H9 (cell line): ENCODE results near the gene NR4A2. TPM values are rescaled to one million over a fixed set of nuclear protein-coding genes. Genes with fewer than 3 reads are reported as not detected.

Experiments
- DNase-seq: peaks from one replicate; pipeline ENCODE4 v3.0.0-alpha.2; 2017
- H2AFZ ChIP-seq: one replicate; pipeline ENCODE4 v1.6.1; 2013; ENCODE audit warnings: mild to moderate bottlenecking, low read length, control low read depth, moderate library complexity
- H2AK5ac ChIP-seq: 2 replicates; pipeline ENCODE4 v1.6.1; 2013; ENCODE audit warnings: low read length, control low read depth, mixed read lengths; ENCODE audit not compliant: insufficient read length
- H2BK120ac ChIP-seq: one replicate; pipeline ENCODE4 v1.6.1; 2013; ENCODE audit warnings: low read depth, mild to moderate bottlenecking, low read length, control low read depth, inconsistent platforms; ENCODE audit not compliant: poor library complexity, severe bottlenecking
- H2BK12ac ChIP-seq: 2 replicates; pipeline ENCODE4 v1.6.1; 2013; ENCODE audit warnings: low read length, control low read depth, mixed read lengths, low read depth; ENCODE audit not compliant: insufficient read length
- H2BK15ac ChIP-seq: 2 replicates; pipeline ENCODE4 v1.6.1; 2013; ENCODE audit warnings: low read depth, low read length, control low read depth
- H2BK20ac ChIP-seq: one replicate; pipeline ENCODE4 v1.6.1; 2013; ENCODE audit warnings: low read depth, mild to moderate bottlenecking, low read length, control low read depth, inconsistent platforms; ENCODE audit not compliant: poor library complexity, severe bottlenecking
- H2BK5ac ChIP-seq: 2 replicates; pipeline ENCODE4 v1.6.1; 2013; ENCODE audit warnings: low read length, control low read depth, mixed read lengths; ENCODE audit not compliant: insufficient read length
- H3K14ac ChIP-seq: 2 replicates; pipeline ENCODE4 v1.6.1; 2013; ENCODE audit warnings: low read length, control low read depth; ENCODE audit not compliant: insufficient read depth
- H3K18ac ChIP-seq: 2 replicates; pipeline ENCODE4 v1.6.1; 2013; ENCODE audit warnings: low read depth, mild to moderate bottlenecking, mixed read lengths, low read length, control low read depth; ENCODE audit not compliant: insufficient read length
- H3K23ac ChIP-seq: 2 replicates; pipeline ENCODE4 v1.6.1; 2013; ENCODE audit warnings: low read length, control low read depth, mixed read lengths, low read depth; ENCODE audit not compliant: insufficient read length
- H3K23me2 ChIP-seq: 2 replicates; pipeline ENCODE4 v1.6.1; 2013; ENCODE audit warnings: low read depth, mild to moderate bottlenecking, mixed read lengths, low read length, control low read depth; ENCODE audit not compliant: insufficient read length, poor library complexity, severe bottlenecking
- H3K27ac ChIP-seq: 2 replicates; pipeline ENCODE4 v1.5.1; 2013; ENCODE audit warnings: low read length, control low read depth, mixed read lengths, low read depth; ENCODE audit not compliant: insufficient read length
- H3K27me3 ChIP-seq: 2 replicates; pipeline ENCODE4 v1.6.1; 2013; ENCODE audit warnings: low read length, control low read depth, inconsistent platforms; ENCODE audit not compliant: insufficient read depth
- H3K4ac ChIP-seq: 2 replicates; pipeline ENCODE4 v1.6.1; 2013; ENCODE audit warnings: low read depth, mild to moderate bottlenecking, control low read depth, inconsistent platforms, low read length, moderate library complexity
- H3K4me1 ChIP-seq: 2 replicates; pipeline ENCODE4 v1.6.1; 2013; ENCODE audit warnings: low read length, control low read depth, inconsistent platforms; ENCODE audit not compliant: insufficient read depth
- H3K4me2 ChIP-seq: 2 replicates; pipeline ENCODE4 v1.6.1; 2013; ENCODE audit warnings: low read length, control low read depth, mixed read lengths; ENCODE audit not compliant: insufficient read length, insufficient read depth
- H3K56ac ChIP-seq: 2 replicates; pipeline ENCODE4 v1.6.1; 2013; ENCODE audit warnings: low read depth, mild to moderate bottlenecking, mixed read lengths, low read length, control low read depth; ENCODE audit not compliant: insufficient read length
- H3K79me1 ChIP-seq: 2 replicates; pipeline ENCODE4 v1.6.1; 2013; ENCODE audit warnings: low read depth, mild to moderate bottlenecking, moderate library complexity, low read length, control low read depth, inconsistent platforms; ENCODE audit not compliant: insufficient read depth, poor library complexity, severe bottlenecking
- H3K79me2 ChIP-seq: 2 replicates; pipeline ENCODE4 v1.6.1; 2013; ENCODE audit warnings: low read length, control low read depth, inconsistent platforms; ENCODE audit not compliant: insufficient read depth
- H3K9ac ChIP-seq: 2 replicates; pipeline ENCODE4 v1.6.1; 2013; ENCODE audit warnings: low read length, control low read depth, mixed read lengths; ENCODE audit not compliant: insufficient read length; ENCODE audit errors: extremely low read depth
- H3K9me3 ChIP-seq: one replicate; pipeline ENCODE4 v1.6.1; 2013; ENCODE audit warnings: low read depth, low read length, inconsistent platforms; ENCODE audit not compliant: control insufficient read depth
- H3T11ph ChIP-seq: one replicate; pipeline ENCODE4 v1.6.1; 2013; ENCODE audit warnings: mild to moderate bottlenecking, low read length, control low read depth, inconsistent platforms
- H4K20me1 ChIP-seq: one replicate; pipeline ENCODE4 v1.6.1; 2013; ENCODE audit not compliant: control insufficient read depth, insufficient read length, insufficient read depth
- H4K5ac ChIP-seq: 2 replicates; pipeline ENCODE4 v1.6.1; 2013; ENCODE audit warnings: low read depth, mild to moderate bottlenecking, mixed read lengths, low read length, control low read depth; ENCODE audit not compliant: insufficient read length
- H4K8ac ChIP-seq: replicated peaks from 2 replicates; pipeline ENCODE4 v1.6.1; 2013; ENCODE audit warnings: low read length, control low read depth, mixed read lengths, low read depth; ENCODE audit not compliant: insufficient read length
- H4K91ac ChIP-seq: 2 replicates; pipeline ENCODE4 v1.6.1; 2013; ENCODE audit warnings: low read depth, mild to moderate bottlenecking, moderate library complexity, mixed read lengths, low read length, control low read depth; ENCODE audit not compliant: insufficient read length
- H3K27ac Mint-ChIP-seq, 3 experiments: 2 replicates in 2 of 3; 3 replicates in 1 of 3; pipeline ENCODE4 v1.8.0; 2020 to 2021; ENCODE audit warnings: mixed read lengths in 3 of 3, mild to moderate bottlenecking in 1 of 3, moderate library complexity in 1 of 3
- H3K27me3 Mint-ChIP-seq: 2 replicates; pipeline ENCODE4 v1.8.0; 2021; ENCODE audit warnings: low read depth, mild to moderate bottlenecking, moderate library complexity, mixed read lengths
- H3K36me3 Mint-ChIP-seq, 3 experiments: 2 replicates in 2 of 3; 3 replicates in 1 of 3; pipeline ENCODE4 v1.8.0; 2020 to 2021; ENCODE audit warnings: low read depth in 3 of 3, mixed read lengths in 3 of 3; ENCODE audit not compliant: insufficient read depth in 1 of 3
- H3K4me1 Mint-ChIP-seq, 2 experiments: 2 replicates each; pipeline ENCODE4 v1.8.0; 2020; ENCODE audit warnings: mixed read lengths in 2 of 2
- H3K4me3 Mint-ChIP-seq, 2 experiments: 2 replicates in 1 of 2; 3 replicates in 1 of 2; pipeline ENCODE4 v1.8.0; 2020 to 2021; ENCODE audit warnings: mild to moderate bottlenecking in 2 of 2, mixed read lengths in 2 of 2, moderate library complexity in 1 of 2
- H3K9me3 Mint-ChIP-seq, 2 experiments: 2 replicates in 1 of 2; 3 replicates in 1 of 2; pipeline ENCODE4 v1.8.0; 2020; ENCODE audit warnings: mild to moderate bottlenecking in 2 of 2, mixed read lengths in 2 of 2, moderate library complexity in 1 of 2
- CTCF ChIP-seq: fragments of 200-600 bp; sonication (generic); conservative IDR thresholded peaks from 3 replicates; pipeline ENCODE4 v1.8.0; 2021; ENCODE audit warnings: antibody characterized with exemption, mild to moderate bottlenecking
- WGBS: extraction: QIAGEN DNeasy Blood & Tissue Kit; methylation state at CpG from one replicate; pipeline ENCODE4 v1.1.7; 2013; ENCODE audit warnings: missing lambda C conversion rate, low lambda C conversion rate, mixed read lengths; ENCODE audit not compliant: insufficient read length; ENCODE audit errors: extremely low coverage; 5-methylcytosine and 5-hydroxymethylcytosine counted together
- total RNA-seq: library from RNA; stranded (reverse); gene quantifications from 2 replicates; pipeline ENCODE4 v1.2.1, GENCODE V29; 2021

Gene NR4A2
- total RNA-seq, 1 experiment from 2014 or later, result 2.0 TPM

GRCh38 chr2:156339865-156340264, 7.3 kb upstream of the NR4A2 start:
- Histone ChIP-seq H4K8ac (no peak overlapping the region), H3K56ac (no peak overlapping the region)

More at GRCh38 chr2:156339865-156340264, 7.3 kb upstream of the NR4A2 start:
- Mint-ChIP-seq H3K27me3 (peaks cover 8% of the 10 kb centered on the region; the same call in 1 of the 2 replicates), H3K9me3 (no peaks in the 10 kb centered on the region; a peak in 1 of 5 replicates), H3K4me3 (no peak overlapping the region), H3K27ac (no peak overlapping the region), H3K4me1 (peaks cover 39 to 41% of the 10 kb centered on the region in 2 experiments), H3K36me3 (no peaks in the 10 kb centered on the region; a peak in 1 of 7 replicates)
- no peak overlapping the region for H4K5ac ChIP-seq
- H2BK12ac ChIP-seq, result no peak overlapping the region
- H3K23me2 ChIP-seq, result peaks cover 11% of the 10 kb centered on the region
- no peak overlapping the region for H2BK20ac ChIP-seq
- H2AK5ac ChIP-seq, result no peak overlapping the region
- H3K18ac ChIP-seq, result no peak overlapping the region
- no peak for DNase-seq
- no peaks in the 10 kb centered on the region for H3K27me3 ChIP-seq
- no peak overlapping the region for H3K4me2 ChIP-seq
- H3T11ph ChIP-seq, result no peak overlapping the region
- no peaks in the 10 kb centered on the region for H3K79me1 ChIP-seq
- no peak overlapping the region for H2AFZ ChIP-seq
- no peak for TF ChIP-seq CTCF
- H3K9me3 ChIP-seq, result no peaks in the 10 kb centered on the region
- H3K23ac ChIP-seq, result no peak overlapping the region
- no peak overlapping the region for H3K4ac ChIP-seq
- H4K20me1 ChIP-seq, result no peaks in the 10 kb centered on the region
- WGBS, result no CpG with 5 or more reads among the region's 3 CpGs
- no peak overlapping the region for H2BK15ac ChIP-seq
- no peak overlapping the region for H2BK5ac ChIP-seq
- H3K27ac ChIP-seq, result no peak overlapping the region
- H3K9ac ChIP-seq, result no peak overlapping the region
- no peaks in the 10 kb centered on the region for H3K79me2 ChIP-seq
- no peak overlapping the region for H4K91ac ChIP-seq
- no peak overlapping the region for H2BK120ac ChIP-seq
- H3K14ac ChIP-seq, result no peak overlapping the region
- no peaks in the 10 kb centered on the region; the same call in 1 of the 2 replicates for H3K4me1 ChIP-seq
